Right lobe of liver (tissue), 4 donors: ENCODE results near the gene SNTB2.

Experiments
- POLR2A ChIP-seq: fragments of 450-650 bp; IDR thresholded peaks from one replicate; pipeline ENCODE4 v1.6.1; 2017; ENCODE audit warnings: antibody characterized with exemption, mild to moderate bottlenecking
- TF ChIP-seq, protein P1 (sequence below), 4 donors: fragments of 200-600 bp in 3 of 4; fragments of 450-650 bp in 1 of 4; IDR thresholded peaks; one replicate each; pipeline versions ENCODE4 v1.5.1 to v1.8.0; 2016 to 2022; ENCODE audit warnings: antibody characterized with exemption in 4 of 4, mild to moderate bottlenecking in 2 of 4
- donor health status: DM: no; HTN: no; CAD: no.
- donor health status: DM: no; HTN: no; CAD: no.
- donor health status: DM: no; HTN: yes; CAD: no.

DNA sequence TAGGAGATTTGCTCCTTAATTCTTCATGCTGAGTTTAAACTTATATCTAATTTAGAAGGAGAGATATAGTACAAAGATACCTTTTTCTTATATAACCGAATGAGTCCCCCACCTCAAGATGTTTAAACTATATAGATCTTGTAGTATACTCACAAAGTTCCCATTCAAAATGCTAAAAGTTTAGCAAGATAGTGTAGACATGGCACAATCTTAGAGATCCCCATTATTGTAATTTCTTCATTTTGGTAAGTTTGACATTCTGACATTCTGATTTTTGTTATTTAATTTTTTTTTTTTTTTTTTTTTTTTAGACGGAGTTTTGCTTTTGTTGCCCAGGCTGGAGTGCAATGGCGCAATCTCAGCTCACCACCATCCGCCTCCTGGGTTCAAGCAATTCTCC is 22.8 kb downstream of the SNTB2 start:
- TF ChIP-seq, protein P1, sequence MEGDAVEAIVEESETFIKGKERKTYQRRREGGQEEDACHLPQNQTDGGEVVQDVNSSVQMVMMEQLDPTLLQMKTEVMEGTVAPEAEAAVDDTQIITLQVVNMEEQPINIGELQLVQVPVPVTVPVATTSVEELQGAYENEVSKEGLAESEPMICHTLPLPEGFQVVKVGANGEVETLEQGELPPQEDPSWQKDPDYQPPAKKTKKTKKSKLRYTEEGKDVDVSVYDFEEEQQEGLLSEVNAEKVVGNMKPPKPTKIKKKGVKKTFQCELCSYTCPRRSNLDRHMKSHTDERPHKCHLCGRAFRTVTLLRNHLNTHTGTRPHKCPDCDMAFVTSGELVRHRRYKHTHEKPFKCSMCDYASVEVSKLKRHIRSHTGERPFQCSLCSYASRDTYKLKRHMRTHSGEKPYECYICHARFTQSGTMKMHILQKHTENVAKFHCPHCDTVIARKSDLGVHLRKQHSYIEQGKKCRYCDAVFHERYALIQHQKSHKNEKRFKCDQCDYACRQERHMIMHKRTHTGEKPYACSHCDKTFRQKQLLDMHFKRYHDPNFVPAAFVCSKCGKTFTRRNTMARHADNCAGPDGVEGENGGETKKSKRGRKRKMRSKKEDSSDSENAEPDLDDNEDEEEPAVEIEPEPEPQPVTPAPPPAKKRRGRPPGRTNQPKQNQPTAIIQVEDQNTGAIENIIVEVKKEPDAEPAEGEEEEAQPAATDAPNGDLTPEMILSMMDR (IDR thresholded peaks at IDR 0.05) = no peak
- TF ChIP-seq POLR2A = no peak
